Neuronal stem cell (in vitro differentiated cells): ENCODE data around the gene USP36.

Experiments
- DNase-seq: peaks from one replicate; pipeline ENCODE4 v3.0.0-alpha.2; 2013; ENCODE audit warnings: low spot score
- H2AFZ ChIP-seq: one replicate; pipeline ENCODE4 v1.6.1; 2013; ENCODE audit warnings: mild to moderate bottlenecking, low read length, inconsistent platforms
- H2AK5ac ChIP-seq: 2 replicates; pipeline ENCODE4 v1.6.1; 2013; ENCODE audit warnings: low read depth, mild to moderate bottlenecking, inconsistent platforms, low read length, moderate library complexity, mixed read lengths
- H2BK120ac ChIP-seq: 2 replicates; pipeline ENCODE4 v1.6.1; 2013; ENCODE audit warnings: low read depth, mild to moderate bottlenecking, inconsistent platforms, low read length, moderate library complexity, mixed read lengths
- H2BK12ac ChIP-seq: one replicate; pipeline ENCODE4 v1.6.1; 2013; ENCODE audit warnings: low read length, inconsistent platforms
- H2BK15ac ChIP-seq: 2 replicates; pipeline ENCODE4 v1.6.1; 2013; ENCODE audit warnings: mild to moderate bottlenecking, low read length, inconsistent platforms, mixed read lengths
- H2BK5ac ChIP-seq: one replicate; pipeline ENCODE4 v1.6.1; 2013; ENCODE audit warnings: inconsistent platforms, mild to moderate bottlenecking, low read length, moderate library complexity
- H3K14ac ChIP-seq: one replicate; pipeline ENCODE4 v1.6.1; 2013; ENCODE audit warnings: low read length, inconsistent platforms
- H3K18ac ChIP-seq: 2 replicates; pipeline ENCODE4 v1.6.1; 2013; ENCODE audit warnings: low read length, inconsistent platforms
- H3K23ac ChIP-seq: 2 replicates; pipeline ENCODE4 v1.6.1; 2013; ENCODE audit warnings: low read depth, mild to moderate bottlenecking, mixed read lengths, low read length, inconsistent platforms; ENCODE audit not compliant: poor library complexity
- H3K27ac ChIP-seq: replicated peaks from 3 replicates; pipeline ENCODE4 v1.5.1; 2013; ENCODE audit warnings: low read length, inconsistent platforms
- H3K27me3 ChIP-seq, 3 experiments: 2 replicates each; pipeline ENCODE4 v1.6.1; 2013; ENCODE audit warnings: low read length in 3 of 3, mild to moderate bottlenecking in 2 of 3, inconsistent platforms in 1 of 3, low read depth in 1 of 3, mixed read lengths in 1 of 3, moderate library complexity in 1 of 3; ENCODE audit not compliant: control insufficient read depth in 3 of 3, insufficient read depth in 3 of 3
- H3K36me3 ChIP-seq, 2 donors: replicated peaks in 1 of 2; 2 replicates each; pipeline ENCODE4 v1.6.1; 2013; ENCODE audit warnings: low read length in 2 of 2; ENCODE audit not compliant: control insufficient read depth in 2 of 2, insufficient read depth in 2 of 2
- H3K4ac ChIP-seq: 2 replicates; pipeline ENCODE4 v1.6.1; 2013; ENCODE audit warnings: inconsistent platforms, mild to moderate bottlenecking, low read length, moderate library complexity
- H3K4me1 ChIP-seq, 2 donors: 1 replicate in 1 of 2; 2 replicates in 1 of 2; pipeline ENCODE4 v1.6.1; 2013; ENCODE audit warnings: low read length in 2 of 2, low read depth in 1 of 2; ENCODE audit not compliant: control insufficient read depth in 2 of 2, insufficient read depth in 1 of 2
- H3K4me2 ChIP-seq: one replicate; pipeline ENCODE4 v1.6.1; 2013; ENCODE audit warnings: mild to moderate bottlenecking, low read length, inconsistent platforms; ENCODE audit not compliant: insufficient read depth, poor library complexity, severe bottlenecking
- H3K4me3 ChIP-seq, 2 donors: 2 replicates each; pipeline ENCODE4 v1.5.1; 2013; ENCODE audit warnings: low read length in 2 of 2, mild to moderate bottlenecking in 2 of 2, inconsistent platforms in 1 of 2, moderate library complexity in 1 of 2
- H3K79me1 ChIP-seq: one replicate; pipeline ENCODE4 v1.6.1; 2013; ENCODE audit warnings: low read depth, mild to moderate bottlenecking, inconsistent platforms, low read length, moderate library complexity
- H3K9ac ChIP-seq: one replicate; pipeline ENCODE4 v1.6.1; 2013; ENCODE audit warnings: mild to moderate bottlenecking, low read depth, low read length, inconsistent platforms; ENCODE audit not compliant: poor library complexity
- H3K9me3 ChIP-seq, 2 donors: replicated peaks in 1 of 2; 2 replicates each; pipeline versions ENCODE3 to v1.6.1; 2013; ENCODE audit warnings: low read length in 2 of 2, mild to moderate bottlenecking in 2 of 2, inconsistent platforms in 1 of 2, low read depth in 1 of 2, mixed read lengths in 1 of 2, moderate library complexity in 1 of 2; ENCODE audit not compliant: control insufficient read depth in 2 of 2, insufficient read depth in 1 of 2
- H4K8ac ChIP-seq: one replicate; pipeline ENCODE4 v1.6.1; 2013; ENCODE audit warnings: low read depth, mild to moderate bottlenecking, inconsistent platforms, low read length, moderate library complexity
- H4K91ac ChIP-seq: one replicate; pipeline ENCODE4 v1.6.1; 2013; ENCODE audit warnings: low read length, low read depth, mild to moderate bottlenecking, inconsistent platforms; ENCODE audit not compliant: poor library complexity
- WGBS, 2 donors: extraction: QIAGEN DNeasy Blood & Tissue Kit; methylation state at CpG; one replicate each; pipeline ENCODE4 v1.1.7; 2013; ENCODE audit warnings: missing lambda C conversion rate in 2 of 2, mixed read lengths in 1 of 2; ENCODE audit not compliant: insufficient read length in 2 of 2, insufficient replicate concordance in 1 of 2; ENCODE audit errors: extremely low coverage in 2 of 2; 5-methylcytosine and 5-hydroxymethylcytosine counted together

USP36 gene

DNA sequence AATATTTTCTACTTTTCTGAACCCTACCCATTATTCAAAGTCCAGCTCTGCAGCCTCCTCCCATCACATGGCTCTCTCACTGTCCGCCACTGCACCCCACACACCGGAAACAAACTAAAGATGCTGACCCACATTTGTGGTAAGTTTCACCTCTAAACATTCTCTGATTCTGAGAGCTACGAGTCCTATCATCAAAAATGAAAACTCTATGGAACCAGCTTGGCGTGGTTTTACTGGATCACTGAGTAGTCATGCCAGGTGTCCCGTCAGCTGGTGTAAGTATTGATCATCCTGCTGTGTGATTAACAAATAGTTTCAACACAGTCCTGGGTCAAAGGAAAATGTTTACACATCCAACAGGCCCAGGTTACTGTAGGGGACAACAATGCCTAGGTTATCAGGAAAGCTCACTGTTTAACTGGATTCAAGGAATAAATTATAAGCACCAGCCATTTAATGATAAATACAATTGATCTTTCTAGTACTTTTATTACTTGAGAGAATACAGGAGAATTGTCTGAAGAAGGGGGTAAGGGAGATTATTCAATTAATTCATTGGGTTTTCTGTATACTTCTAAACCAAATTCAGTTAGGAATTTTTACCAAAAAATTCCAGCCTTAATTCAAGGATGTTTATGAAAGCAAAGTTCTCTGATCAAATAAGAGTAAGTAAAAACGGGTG lies 92.4 kb downstream of the USP36 start:
- Histone ChIP-seq H2AK5ac (no peak overlapping the region), H3K14ac (no peak overlapping the region), H3K27me3 (no peaks in the 10 kb centered on the region), H2BK15ac (no peak overlapping the region), H3K9me3 (no peaks in the 10 kb centered on the region), H2AFZ (no peak overlapping the region), H4K91ac (no peak overlapping the region), H3K9ac (no peak overlapping the region), H3K36me3 (no peaks in the 10 kb centered on the region), H3K4me2 (no peak overlapping the region), H3K27ac (no peak overlapping the region), H3K4ac (no peak overlapping the region), H3K79me1 (no peaks in the 10 kb centered on the region), H3K23ac (no peak overlapping the region), H2BK120ac (no peak overlapping the region), H3K18ac (no peak overlapping the region), H2BK5ac (no peak overlapping the region), H4K8ac (no peak overlapping the region), H3K4me3 (no peak overlapping the region), H2BK12ac (no peak overlapping the region), H3K4me1 (peaks cover 0 to 2% of the 10 kb centered on the region in 2 donors)
- no CpG with 5 or more reads among the region's 6 CpGs for WGBS, 2 donors
- DNase-seq = no peak

- Histone ChIP-seq H2AK5ac (no peak overlapping the region), H2BK120ac (no peak overlapping the region), H3K9me3 (no peaks in the 10 kb centered on the region), H3K4me3 (no peak overlapping the region), H3K14ac (no peak overlapping the region), H3K4me2 (no peak overlapping the region), H3K18ac (no peak overlapping the region), H3K27ac (no peak overlapping the region), H2BK12ac (no peak overlapping the region), H3K9ac (no peak overlapping the region), H2BK15ac (no peak overlapping the region), H2BK5ac (no peak overlapping the region), H3K4ac (no peak overlapping the region), H3K79me1 (no peaks in the 10 kb centered on the region), H3K23ac (no peak overlapping the region), H3K36me3 (no peaks in the 10 kb centered on the region), H4K91ac (no peak overlapping the region), H2AFZ (no peak overlapping the region), H3K27me3 (no peaks in the 10 kb centered on the region), H4K8ac (no peak overlapping the region), H3K4me1 (peaks cover 0 to 2% of the 10 kb centered on the region in 2 donors)
- no peak for DNase-seq
- whole genome bisulfite sequencing, 2 donors = no CpG with 5 or more reads among the region's 2 CpGs
Measured at GRCh38 chr17:78747488-78747887, 93.1 kb downstream of the USP36 start.

DNA sequence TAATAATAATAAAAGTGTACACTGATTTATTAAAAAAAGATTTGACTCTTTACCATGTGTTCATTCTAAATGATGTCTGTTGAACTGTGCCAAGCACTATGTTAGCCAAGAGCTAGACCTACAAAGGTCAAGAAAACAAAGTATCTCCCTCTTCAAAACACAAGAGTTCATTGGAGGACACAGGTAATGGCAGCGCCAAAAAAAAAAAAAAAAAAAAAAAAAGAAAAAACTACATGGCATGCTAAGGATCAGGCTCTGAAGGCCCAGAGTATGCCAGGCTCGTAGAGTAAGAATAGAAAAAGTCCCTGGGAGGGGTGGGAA lies 93.7 kb downstream of the USP36 start:
- no peak overlapping the region for H3K9ac ChIP-seq
- H2BK120ac ChIP-seq = no peak overlapping the region
- no peak overlapping the region for H4K91ac ChIP-seq
- H3K36me3 ChIP-seq = no peaks in the 10 kb centered on the region
- no CpG with 5 or more reads among the region's 2 CpGs for WGBS, 2 donors
- H2AK5ac ChIP-seq = no peak overlapping the region
- no peak overlapping the region for H3K4me3 ChIP-seq
- H2AFZ ChIP-seq = no peak overlapping the region
- H3K23ac ChIP-seq = no peak overlapping the region
- no peak overlapping the region for H3K14ac ChIP-seq
- no peak overlapping the region for H3K4me2 ChIP-seq
- H2BK5ac ChIP-seq = no peak overlapping the region
- no peak overlapping the region for H2BK15ac ChIP-seq
- no peak overlapping the region for H2BK12ac ChIP-seq
- no peak overlapping the region for H3K27ac ChIP-seq
- peaks cover 0 to 2% of the 10 kb centered on the region in 2 donors for H3K4me1 ChIP-seq
- H3K18ac ChIP-seq = no peak overlapping the region
- H3K79me1 ChIP-seq = peaks cover 3% of the 10 kb centered on the region
- no peaks in the 10 kb centered on the region for H3K27me3 ChIP-seq
- no peak for DNase-seq
- H3K9me3 ChIP-seq = no peaks in the 10 kb centered on the region
- no peak overlapping the region for H3K4ac ChIP-seq
- no peak overlapping the region for H4K8ac ChIP-seq

GRCh38 chr17:78746263-78746948 lies 94.2 kb downstream of the USP36 start:
- H3K4ac ChIP-seq = no peak overlapping the region
- no peak overlapping the region for H3K9ac ChIP-seq
- no peak for DNase-seq
- no CpG with 5 or more reads among the region's 12 CpGs for WGBS, 2 donors
- peaks cover 0 to 2% of the 10 kb centered on the region in 2 donors for H3K4me1 ChIP-seq
- no peak overlapping the region for H2AFZ ChIP-seq
- no peak overlapping the region for H3K18ac ChIP-seq
- H3K23ac ChIP-seq = no peak overlapping the region
- H4K8ac ChIP-seq = no peak overlapping the region
- H3K27ac ChIP-seq = no peak overlapping the region
- no peak overlapping the region for H2BK120ac ChIP-seq
- H4K91ac ChIP-seq = no peak overlapping the region
- no peak overlapping the region for H2BK5ac ChIP-seq
- no peak overlapping the region for H3K14ac ChIP-seq
- no peak overlapping the region for H3K4me2 ChIP-seq
- no peaks in the 10 kb centered on the region for H3K27me3 ChIP-seq
- H3K9me3 ChIP-seq = no peaks in the 10 kb centered on the region
- no peak overlapping the region for H2BK12ac ChIP-seq
- H3K4me3 ChIP-seq = no peak overlapping the region
- H2AK5ac ChIP-seq = no peak overlapping the region
- no peak overlapping the region for H2BK15ac ChIP-seq
- H3K36me3 ChIP-seq = peaks cover 0 to 3% of the 10 kb centered on the region in 2 donors
- H3K79me1 ChIP-seq = peaks cover 3% of the 10 kb centered on the region
